Measurements from ENCODE around the gene TRIM66.

The TRIM66 gene

DNA sequence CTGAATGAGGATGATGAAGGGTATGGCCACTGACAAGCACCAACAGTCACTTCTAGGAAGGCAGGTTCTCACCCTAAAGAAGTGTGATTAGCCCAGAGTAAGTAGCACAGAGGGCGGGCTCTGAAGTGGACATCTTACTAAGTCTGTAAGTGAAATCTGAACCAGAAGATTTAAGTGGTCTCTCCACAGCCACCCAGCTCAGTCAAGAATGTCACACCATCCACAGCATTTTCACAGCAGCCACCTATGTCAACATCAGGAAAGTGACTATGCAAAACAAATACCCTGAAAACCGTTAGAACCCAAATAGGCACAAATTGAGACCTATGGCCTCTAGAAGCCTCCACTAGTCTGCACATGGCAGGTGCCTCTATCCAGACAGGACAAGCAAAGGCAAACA is 65.4 kb downstream of the TRIM66 start:
- no peaks in the 10 kb centered on the region for H3K4me1 ChIP-seq (ENCODE audit: insufficient read depth, insufficient read length)
- no peak overlapping the region for H3K4me3 ChIP-seq (ENCODE audit: insufficient read length, low read depth)
- DNase-seq (ENCODE audit: low read depth, low spot score): no peak
- H3K27me3 ChIP-seq (ENCODE audit: insufficient read depth, insufficient read length): no peaks in the 10 kb centered on the region
- TF ChIP-seq SUZ12 (IDR thresholded peaks at IDR 0.05; ENCODE audit: extremely low read depth, insufficient read depth, insufficient read length): no peak
- TF ChIP-seq YY1 (IDR thresholded peaks at IDR 0.05; ENCODE audit: insufficient read depth, insufficient read length): no peak
- TF ChIP-seq ZNF274 (IDR thresholded peaks at IDR 0.05; ENCODE audit: low read depth, low read length): no peak
- H3K9ac ChIP-seq (ENCODE audit: insufficient read length, low read depth): no peak overlapping the region
- H3K9me3 ChIP-seq (ENCODE audit: insufficient read depth, low read length): no peaks in the 10 kb centered on the region
- peaks cover 16% of the 10 kb centered on the region for H3K36me3 ChIP-seq (ENCODE audit: insufficient read depth, insufficient read length, low read length)

DNA sequence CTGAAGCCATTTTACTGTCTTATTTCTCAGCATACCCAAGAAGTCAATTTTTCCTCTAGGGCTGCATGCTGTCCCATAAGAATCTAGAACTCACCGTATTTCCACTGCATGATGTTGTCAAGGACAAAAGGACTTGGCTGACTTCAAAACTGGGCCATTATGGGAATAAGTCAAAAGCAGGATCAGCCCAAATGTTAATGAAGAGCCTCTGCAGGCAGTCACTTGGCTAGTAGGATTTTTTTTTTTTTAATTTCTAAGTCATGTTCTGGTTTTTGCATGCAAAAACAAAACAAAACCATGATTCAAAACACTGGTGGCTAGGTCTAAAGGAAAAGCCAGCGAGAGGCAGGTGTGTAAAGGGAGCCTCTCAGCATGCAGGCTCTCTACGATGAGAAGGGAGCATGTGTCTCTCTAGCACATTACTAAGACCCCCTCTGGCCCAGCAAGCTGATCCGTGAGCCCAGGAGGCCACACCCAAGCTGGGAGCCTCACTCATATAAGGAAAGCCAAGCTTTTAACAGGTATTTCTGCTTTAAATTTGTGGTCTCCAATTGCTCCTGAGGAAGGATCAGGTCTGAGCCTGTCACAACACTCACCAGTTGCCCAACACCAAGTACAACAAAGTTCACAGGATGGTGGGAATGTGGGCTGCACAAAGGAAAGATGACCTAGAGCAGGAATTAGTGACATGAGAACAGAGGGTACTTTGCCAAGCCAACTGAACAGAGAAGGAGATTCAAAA is 67.0 kb downstream of the TRIM66 start:
- peaks cover 8% of the 10 kb centered on the region for H3K36me3 ChIP-seq (ENCODE audit: insufficient read depth, insufficient read length, low read length)
- H3K27me3 ChIP-seq (ENCODE audit: insufficient read depth, insufficient read length): no peaks in the 10 kb centered on the region
- no peak for DNase-seq (ENCODE audit: low read depth, low spot score)
- no peak overlapping the region for H3K9ac ChIP-seq (ENCODE audit: insufficient read length, low read depth)
- no peak overlapping the region for H3K4me3 ChIP-seq (ENCODE audit: insufficient read length, low read depth)
- no peaks in the 10 kb centered on the region for H3K9me3 ChIP-seq (ENCODE audit: insufficient read depth, low read length)
- no peak for TF ChIP-seq ZNF274 (IDR thresholded peaks at IDR 0.05; ENCODE audit: low read depth, low read length)
- no peak for TF ChIP-seq YY1 (IDR thresholded peaks at IDR 0.05; ENCODE audit: insufficient read depth, insufficient read length)
- no peak for TF ChIP-seq SUZ12 (IDR thresholded peaks at IDR 0.05; ENCODE audit: extremely low read depth, insufficient read depth, insufficient read length)
- no peaks in the 10 kb centered on the region for H3K4me1 ChIP-seq (ENCODE audit: insufficient read depth, insufficient read length)

DNA sequence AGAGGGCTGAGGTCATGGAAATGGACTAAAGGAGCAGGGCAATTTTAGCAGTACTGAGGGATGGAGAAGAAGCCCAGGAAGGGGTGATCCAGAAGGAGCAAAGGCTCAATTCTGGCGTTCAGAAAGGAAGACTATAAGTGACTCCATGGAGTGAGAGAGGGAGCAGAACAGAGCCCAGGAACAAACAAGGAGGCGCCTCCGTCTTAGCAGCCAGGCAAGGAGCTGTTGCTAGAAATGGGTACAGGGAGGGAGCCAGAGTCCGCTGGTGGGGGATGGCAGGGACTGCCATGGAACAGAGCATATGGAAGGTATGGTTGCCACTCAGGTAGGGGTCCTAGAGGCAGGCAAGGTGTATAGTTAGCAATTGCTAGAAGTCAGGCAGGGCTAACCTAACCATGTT is 68.0 kb downstream of the TRIM66 start:
- no peak for TF ChIP-seq ZNF274 (IDR thresholded peaks at IDR 0.05; ENCODE audit: low read depth, low read length)
- TF ChIP-seq SUZ12 (IDR thresholded peaks at IDR 0.05; ENCODE audit: extremely low read depth, insufficient read depth, insufficient read length): no peak
- TF ChIP-seq YY1 (IDR thresholded peaks at IDR 0.05; ENCODE audit: insufficient read depth, insufficient read length): no peak
- Histone ChIP-seq H3K9me3 (ENCODE audit: insufficient read depth, low read length) (no peaks in the 10 kb centered on the region), H3K4me3 (ENCODE audit: insufficient read length, low read depth) (no peak overlapping the region), H3K27me3 (ENCODE audit: insufficient read depth, insufficient read length) (no peaks in the 10 kb centered on the region), H3K9ac (ENCODE audit: insufficient read length, low read depth) (no peak overlapping the region), H3K36me3 (ENCODE audit: insufficient read depth, insufficient read length, low read length) (peaks cover 8% of the 10 kb centered on the region), H3K4me1 (ENCODE audit: insufficient read depth, insufficient read length) (no peaks in the 10 kb centered on the region)
- DNase-seq (ENCODE audit: low read depth, low spot score): no peak

DNA sequence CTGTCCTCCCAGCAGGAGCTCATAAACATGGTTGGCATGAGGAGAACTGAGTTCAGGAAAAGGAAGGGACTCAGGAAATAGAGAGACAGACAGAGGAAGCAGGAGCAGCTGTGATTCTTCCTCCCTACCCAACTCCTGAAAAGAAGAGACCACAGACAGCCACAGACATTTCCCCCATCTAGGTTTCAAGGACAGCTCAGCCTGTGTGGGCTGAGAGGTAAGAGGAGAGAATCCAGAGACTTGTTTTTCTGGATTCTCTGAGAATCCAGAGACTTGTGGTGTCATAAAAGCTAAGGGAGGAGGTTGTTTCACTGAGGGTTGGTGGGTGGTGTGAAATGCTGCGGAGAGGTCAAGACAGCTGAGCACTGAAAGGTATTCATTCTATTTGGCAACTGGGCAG is 69.4 kb downstream of the TRIM66 start:
- TF ChIP-seq YY1 (IDR thresholded peaks at IDR 0.05; ENCODE audit: insufficient read depth, insufficient read length): no peak

DNA sequence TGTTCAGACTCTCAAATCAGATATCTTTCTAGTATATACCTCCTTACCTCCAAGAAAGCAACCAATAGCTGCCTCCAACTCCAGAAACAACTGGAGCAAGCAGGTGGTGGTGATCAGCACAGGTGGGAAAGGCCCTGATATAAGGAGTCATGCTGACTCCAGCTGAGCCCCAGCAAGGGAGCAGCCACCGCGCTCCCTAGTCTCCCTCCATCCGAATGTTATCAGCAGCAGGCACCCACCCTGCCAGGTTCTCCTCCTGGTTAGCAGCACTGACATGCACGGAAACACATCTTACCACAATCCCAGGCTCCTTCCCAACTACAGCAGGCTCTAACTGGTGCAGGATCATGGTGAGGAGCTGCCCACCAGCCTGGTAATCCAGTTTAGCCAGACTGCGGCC is 69.9 kb downstream of the TRIM66 start:
- DNase-seq (ENCODE audit: low read depth, low spot score): no peak
- Histone ChIP-seq H3K36me3 (ENCODE audit: insufficient read depth, insufficient read length, low read length) (peaks cover 8% of the 10 kb centered on the region), H3K9me3 (ENCODE audit: insufficient read depth, low read length) (no peaks in the 10 kb centered on the region), H3K9ac (ENCODE audit: insufficient read length, low read depth) (no peak overlapping the region), H3K4me1 (ENCODE audit: insufficient read depth, insufficient read length) (no peaks in the 10 kb centered on the region), H3K27me3 (ENCODE audit: insufficient read depth, insufficient read length) (no peaks in the 10 kb centered on the region), H3K4me3 (ENCODE audit: insufficient read length, low read depth) (no peak overlapping the region)
- TF ChIP-seq YY1 (IDR thresholded peaks at IDR 0.05; ENCODE audit: insufficient read depth, insufficient read length) (no peak), SUZ12 (IDR thresholded peaks at IDR 0.05; ENCODE audit: extremely low read depth, insufficient read depth, insufficient read length) (no peak), ZNF274 (IDR thresholded peaks at IDR 0.05; ENCODE audit: low read depth, low read length) (no peak)

More for the DNA sequence above, 69.4 kb downstream of the TRIM66 start:
- DNase-seq (ENCODE audit: low read depth, low spot score): no peak
- Histone ChIP-seq H3K4me1 (ENCODE audit: insufficient read depth, insufficient read length) (no peaks in the 10 kb centered on the region), H3K9ac (ENCODE audit: insufficient read length, low read depth) (no peak overlapping the region), H3K9me3 (ENCODE audit: insufficient read depth, low read length) (no peaks in the 10 kb centered on the region), H3K36me3 (ENCODE audit: insufficient read depth, insufficient read length, low read length) (peaks cover 8% of the 10 kb centered on the region), H3K27me3 (ENCODE audit: insufficient read depth, insufficient read length) (no peaks in the 10 kb centered on the region), H3K4me3 (ENCODE audit: insufficient read length, low read depth) (no peak overlapping the region)

DNA sequence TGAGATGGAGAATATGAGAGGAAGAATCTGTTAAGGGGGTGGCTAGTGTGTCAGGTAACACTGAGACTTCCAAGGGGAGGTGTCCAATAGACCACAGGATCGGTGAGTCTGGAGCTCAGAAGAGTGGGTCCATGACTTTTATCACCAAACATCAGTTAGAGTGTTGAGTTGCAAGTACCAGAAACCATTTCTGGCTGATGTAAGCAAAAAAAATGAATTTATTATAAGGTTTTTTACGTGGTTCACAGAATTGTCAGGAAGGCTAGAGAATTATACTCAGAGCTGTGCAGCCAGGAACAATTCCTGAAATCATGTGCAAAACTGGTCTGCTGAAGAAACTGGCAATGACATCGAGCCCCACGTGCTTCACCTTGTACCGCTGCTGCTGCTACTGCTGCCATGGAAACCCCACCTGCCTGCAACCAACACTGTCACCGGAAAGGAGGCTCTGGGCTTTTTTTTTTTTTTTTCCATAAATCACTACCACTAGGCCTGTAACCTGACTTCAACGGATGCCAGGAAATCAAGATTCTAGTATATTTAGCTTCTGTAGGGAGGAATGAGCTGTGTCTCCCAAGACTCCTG is 71.8 kb downstream of the TRIM66 start:
- TF ChIP-seq YY1 (IDR thresholded peaks at IDR 0.05; ENCODE audit: insufficient read depth, insufficient read length) (no peak), SUZ12 (IDR thresholded peaks at IDR 0.05; ENCODE audit: extremely low read depth, insufficient read depth, insufficient read length) (no peak), ZNF274 (IDR thresholded peaks at IDR 0.05; ENCODE audit: low read depth, low read length) (no peak)
- Histone ChIP-seq H3K27me3 (ENCODE audit: insufficient read depth, insufficient read length) (no peaks in the 10 kb centered on the region), H3K4me1 (ENCODE audit: insufficient read depth, insufficient read length) (no peaks in the 10 kb centered on the region), H3K9me3 (ENCODE audit: insufficient read depth, low read length) (no peaks in the 10 kb centered on the region), H3K9ac (ENCODE audit: insufficient read length, low read depth) (no peak overlapping the region), H3K4me3 (ENCODE audit: insufficient read length, low read depth) (no peak overlapping the region), H3K36me3 (ENCODE audit: insufficient read depth, insufficient read length, low read length) (no peaks in the 10 kb centered on the region)
- DNase-seq (ENCODE audit: low read depth, low spot score): no peak

DNA sequence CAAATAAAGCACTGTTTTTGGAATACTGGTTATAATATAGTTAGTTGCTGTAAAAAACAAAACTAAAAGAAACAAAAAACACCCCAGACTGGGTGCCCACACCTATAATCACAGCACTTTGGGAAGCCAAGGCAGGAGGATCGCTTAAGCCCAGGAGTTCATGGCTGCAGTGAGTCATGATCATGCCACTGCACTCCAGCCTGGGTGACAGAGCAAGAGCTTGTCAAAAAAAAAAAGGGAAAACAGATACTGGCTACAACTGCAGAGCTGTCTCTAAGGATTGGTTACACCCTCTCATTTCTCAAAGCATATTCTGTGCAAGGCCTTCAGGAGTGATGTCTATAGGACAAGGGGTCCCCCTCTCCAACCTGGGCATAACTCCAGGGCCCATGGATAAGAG is 73.8 kb downstream of the TRIM66 start:
- Histone ChIP-seq H3K4me1 (ENCODE audit: insufficient read depth, insufficient read length) (no peaks in the 10 kb centered on the region), H3K4me3 (ENCODE audit: insufficient read length, low read depth) (no peak overlapping the region), H3K9me3 (ENCODE audit: insufficient read depth, low read length) (no peaks in the 10 kb centered on the region), H3K27me3 (ENCODE audit: insufficient read depth, insufficient read length) (no peaks in the 10 kb centered on the region), H3K36me3 (ENCODE audit: insufficient read depth, insufficient read length, low read length) (no peaks in the 10 kb centered on the region), H3K9ac (ENCODE audit: insufficient read length, low read depth) (no peak overlapping the region)
- DNase-seq (ENCODE audit: low read depth, low spot score): no peak
- TF ChIP-seq ZNF274 (IDR thresholded peaks at IDR 0.05; ENCODE audit: low read depth, low read length) (no peak), YY1 (IDR thresholded peaks at IDR 0.05; ENCODE audit: insufficient read depth, insufficient read length) (no peak), SUZ12 (IDR thresholded peaks at IDR 0.05; ENCODE audit: extremely low read depth, insufficient read depth, insufficient read length) (no peak)
